ENCODE measurements around the gene RPA3.

DNA sequence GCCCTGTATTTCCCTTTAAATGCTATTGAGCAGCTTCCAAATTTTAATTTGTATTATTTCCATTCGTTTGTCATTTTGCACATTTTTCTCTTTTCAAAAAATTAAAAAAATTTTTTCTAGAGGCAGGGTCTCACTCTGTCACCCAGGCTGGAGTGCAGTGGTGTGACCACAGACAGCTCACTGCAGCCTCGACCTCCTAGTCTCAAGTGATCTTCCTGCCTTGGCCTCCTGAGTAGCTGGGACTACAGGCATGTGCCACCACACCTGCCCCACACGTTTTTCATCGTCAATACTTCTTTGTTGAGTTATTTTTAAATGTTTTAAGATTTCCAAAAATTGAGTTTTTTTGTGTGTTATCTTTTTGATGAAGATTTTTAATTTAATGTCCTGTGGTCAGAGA, 4.7 kb downstream of the RPA3 start:
- TF ChIP-seq POLR2AphosphoS5 (IDR thresholded peaks at IDR 0.05) (no peak), EP300 (IDR thresholded peaks at IDR 0.05) (no peak)
- TF ChIP-seq, protein P1, sequence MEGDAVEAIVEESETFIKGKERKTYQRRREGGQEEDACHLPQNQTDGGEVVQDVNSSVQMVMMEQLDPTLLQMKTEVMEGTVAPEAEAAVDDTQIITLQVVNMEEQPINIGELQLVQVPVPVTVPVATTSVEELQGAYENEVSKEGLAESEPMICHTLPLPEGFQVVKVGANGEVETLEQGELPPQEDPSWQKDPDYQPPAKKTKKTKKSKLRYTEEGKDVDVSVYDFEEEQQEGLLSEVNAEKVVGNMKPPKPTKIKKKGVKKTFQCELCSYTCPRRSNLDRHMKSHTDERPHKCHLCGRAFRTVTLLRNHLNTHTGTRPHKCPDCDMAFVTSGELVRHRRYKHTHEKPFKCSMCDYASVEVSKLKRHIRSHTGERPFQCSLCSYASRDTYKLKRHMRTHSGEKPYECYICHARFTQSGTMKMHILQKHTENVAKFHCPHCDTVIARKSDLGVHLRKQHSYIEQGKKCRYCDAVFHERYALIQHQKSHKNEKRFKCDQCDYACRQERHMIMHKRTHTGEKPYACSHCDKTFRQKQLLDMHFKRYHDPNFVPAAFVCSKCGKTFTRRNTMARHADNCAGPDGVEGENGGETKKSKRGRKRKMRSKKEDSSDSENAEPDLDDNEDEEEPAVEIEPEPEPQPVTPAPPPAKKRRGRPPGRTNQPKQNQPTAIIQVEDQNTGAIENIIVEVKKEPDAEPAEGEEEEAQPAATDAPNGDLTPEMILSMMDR (IDR thresholded peaks at IDR 0.05): no peak
